ENCODE results near the gene CBL.

CBL gene

GRCh38 chr11:119335091-119335654 lies 129.0 kb downstream of the CBL start:
- no peak for DNase-seq

- DNase-seq = no peak
Observed at GRCh38 chr11:119335655-119336543, 129.8 kb downstream of the CBL start.

GRCh38 chr11:119336744-119337469 lies 130.8 kb downstream of the CBL start:
- no peak for DNase-seq

GRCh38 chr11:119337581-119338317 lies 131.6 kb downstream of the CBL start:
- DNase-seq = peak; percentile 92

- DNase-seq = no peak
Observed at GRCh38 chr11:119338318-119338890, 132.3 kb downstream of the CBL start.

GRCh38 chr11:119338965-119339588 lies 132.9 kb downstream of the CBL start:
- no peak for DNase-seq

GRCh38 chr11:119339589-119340334 lies 133.6 kb downstream of the CBL start:
- DNase-seq = no peak

GRCh38 chr11:119340335-119341221 lies 134.4 kb downstream of the CBL start, which contains the start of gene C1QTNF5:
Gene C1QTNF5, minus strand, starts transcription at chr11:119340883. Its CDS starts 486 bp downstream, at chr11:119340397.
- no peak for DNase-seq

GRCh38 chr11:119341222-119342022 lies 135.3 kb downstream of the CBL start:
- no peak for DNase-seq

GRCh38 chr11:119342023-119342300 lies 135.8 kb downstream of the CBL start:
- DNase-seq = no peak

GRCh38 chr11:119342362-119343130 lies 136.4 kb downstream of the CBL start:
- DNase-seq = no peak

GRCh38 chr11:119343726-119344125 lies 137.6 kb downstream of the CBL start:
- DNase-seq = no peak

GRCh38 chr11:119344291-119345010 lies 138.3 kb downstream of the CBL start:
- DNase-seq = no peak

GRCh38 chr11:119345685-119346084 lies 139.5 kb downstream of the CBL start:
- DNase-seq = no peak

GRCh38 chr11:119346605-119347004 lies 140.5 kb downstream of the CBL start, which contains the start of gene MFRP:
Gene MFRP, minus strand, starts transcription at chr11:119346705. Its CDS starts 192 bp downstream, at chr11:119346513.
- DNase-seq = no peak

GRCh38 chr11:119347242-119347641 lies 141.1 kb downstream of the CBL start:
- no peak for DNase-seq

GRCh38 chr11:119347940-119348605 lies 141.9 kb downstream of the CBL start:
- no peak for DNase-seq

Measured in NCI-H226 (cell line).